HL-60 (cell line): Measurements from ENCODE around the gene UBFD1.
"Not testable (repeated sequence)": the region's sequence is repeated elsewhere in the genome, so short reads cannot be mapped to it uniquely, and the experiment has no call there.

Experiments
- POLR2AphosphoS5 ChIP-seq: IDR thresholded peaks from 2 replicates; pipeline ENCODE4 v1.6.1; 2012; ENCODE audit warnings: low read depth
- TF ChIP-seq, protein P1 (sequence below): IDR thresholded peaks from one replicate; pipeline ENCODE4 v1.5.1; 2011; ENCODE audit warnings: low read length, control low read depth, inconsistent platforms; ENCODE audit not compliant: insufficient read depth

DNA sequence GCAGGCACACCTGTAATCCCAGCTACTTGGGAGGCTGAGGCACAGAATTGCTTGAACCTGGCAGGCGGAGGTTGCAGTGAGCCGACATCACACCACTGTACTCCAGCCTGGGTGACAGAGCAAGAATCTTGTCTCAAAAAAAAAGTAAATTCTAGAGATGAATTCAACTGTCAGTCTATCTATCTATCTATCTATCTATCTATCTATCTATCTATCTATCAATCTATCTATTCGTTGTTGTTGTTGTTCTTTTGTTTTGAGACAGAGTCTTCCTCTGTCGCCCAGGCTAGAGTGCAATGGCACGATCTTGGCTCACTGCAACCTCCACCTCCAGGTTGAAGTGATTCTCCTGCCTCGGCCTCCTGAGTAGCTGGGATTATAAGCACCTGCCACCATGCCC is 53.4 kb downstream of the UBFD1 start:
- TF ChIP-seq, protein P1, sequence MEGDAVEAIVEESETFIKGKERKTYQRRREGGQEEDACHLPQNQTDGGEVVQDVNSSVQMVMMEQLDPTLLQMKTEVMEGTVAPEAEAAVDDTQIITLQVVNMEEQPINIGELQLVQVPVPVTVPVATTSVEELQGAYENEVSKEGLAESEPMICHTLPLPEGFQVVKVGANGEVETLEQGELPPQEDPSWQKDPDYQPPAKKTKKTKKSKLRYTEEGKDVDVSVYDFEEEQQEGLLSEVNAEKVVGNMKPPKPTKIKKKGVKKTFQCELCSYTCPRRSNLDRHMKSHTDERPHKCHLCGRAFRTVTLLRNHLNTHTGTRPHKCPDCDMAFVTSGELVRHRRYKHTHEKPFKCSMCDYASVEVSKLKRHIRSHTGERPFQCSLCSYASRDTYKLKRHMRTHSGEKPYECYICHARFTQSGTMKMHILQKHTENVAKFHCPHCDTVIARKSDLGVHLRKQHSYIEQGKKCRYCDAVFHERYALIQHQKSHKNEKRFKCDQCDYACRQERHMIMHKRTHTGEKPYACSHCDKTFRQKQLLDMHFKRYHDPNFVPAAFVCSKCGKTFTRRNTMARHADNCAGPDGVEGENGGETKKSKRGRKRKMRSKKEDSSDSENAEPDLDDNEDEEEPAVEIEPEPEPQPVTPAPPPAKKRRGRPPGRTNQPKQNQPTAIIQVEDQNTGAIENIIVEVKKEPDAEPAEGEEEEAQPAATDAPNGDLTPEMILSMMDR = not testable (repeated sequence)
- TF ChIP-seq POLR2AphosphoS5 = not testable (repeated sequence)
